K562 (cell line): ENCODE results near the gene DCLK3. TPM values are rescaled to one million over a fixed set of nuclear protein-coding genes. Genes with fewer than 3 reads are reported as not detected.

Experiments
- ATAC-seq: fragments of 200-7000 bp; cut with Tn5 transposase; 3 replicates; pipeline ENCODE4 v1.9.1; 2020; ENCODE audit warnings: moderate library complexity
- BruUV-seq: library from RNA; stranded (reverse); fragments of 400-500 nt; replicated peaks from 2 replicates; lab custom pipeline; 2021; lab: Mats Ljungman, UMichigan
- CTCF ChIA-PET: fragments of 300-600 bp; formaldehyde crosslinking; extraction: SDS; loops from one replicate; lab custom pipeline; 2021; ENCODE audit warnings: low intra/inter-chr PET ratio; lab: Yijun Ruan, JAX
- POLR2A ChIA-PET: fragments of 300-600, 350-650 bp; sonication (Branson Sonifier 250); formaldehyde crosslinking; extraction: SDS; loops from one replicate; lab custom pipeline; 2021; ENCODE audit warnings: antibody characterized with exemption, inconsistent platforms; lab: Yijun Ruan, JAX
- DNase-seq, 4 experiments: peaks; one replicate each; pipeline versions ENCODE4 v3.0.0 to v3.0.0-alpha.2; 2011 to 2018; ENCODE audit warnings: low spot score in 3 of 4, mixed read lengths in 3 of 4; ENCODE audit errors: extremely low read depth in 1 of 4
- FAIRE-seq: peaks from 2 replicates; lab custom pipeline; 2011; peaks lifted over from hg19 to GRCh38; lab: Jason Lieb, UNC
- H2AFZ ChIP-seq: 2 replicates; pipeline ENCODE4 v1.6.0; 2011; ENCODE audit warnings: low read depth, low read length, control low read depth, inconsistent platforms
- H3K27ac ChIP-seq: fragments of 200-600 bp; 3 replicates; pipeline ENCODE4 v1.8.0; 2011; ENCODE audit warnings: low read depth, mild to moderate bottlenecking, control low read depth, inconsistent platforms, low read length, moderate library complexity, mixed read lengths; ENCODE audit errors: extremely low read depth
- H3K27me3 ChIP-seq, 2 experiments: fragments of 300-600 bp in 1 of 2; 2 replicates in 1 of 2; 3 replicates in 1 of 2; pipeline versions ENCODE4 v1.6.0 to v1.8.0; 2011; ENCODE audit warnings: inconsistent platforms in 2 of 2, low read length in 2 of 2, mild to moderate bottlenecking in 1 of 2, mixed read lengths in 1 of 2, moderate library complexity in 1 of 2; ENCODE audit not compliant: control insufficient read depth in 2 of 2, insufficient read depth in 2 of 2
- H3K36me3 ChIP-seq: fragments of 300-600 bp; 3 replicates; pipeline ENCODE4 v1.8.0; 2011; ENCODE audit warnings: mild to moderate bottlenecking, low read length, inconsistent platforms; ENCODE audit not compliant: control insufficient read depth, insufficient read depth
- H3K4me1 ChIP-seq, 2 experiments: fragments of 200-600 bp in 1 of 2; replicated peaks in 1 of 2; 2 replicates in 1 of 2; 3 replicates in 1 of 2; pipeline versions ENCODE4 v1.5.1 to v1.8.0; 2011; ENCODE audit warnings: inconsistent platforms in 2 of 2, low read length in 2 of 2, mild to moderate bottlenecking in 1 of 2, mixed read lengths in 1 of 2, moderate library complexity in 1 of 2; ENCODE audit not compliant: control insufficient read depth in 2 of 2, insufficient read depth in 2 of 2
- H3K4me2 ChIP-seq: 2 replicates; pipeline ENCODE4 v1.6.1; 2011; ENCODE audit warnings: low read length, control low read depth, inconsistent platforms, mixed read lengths; ENCODE audit not compliant: insufficient read depth
- H3K4me3 ChIP-seq: fragments of 200-600 bp; sonication (generic), shearing (Covaris generic); 2 replicates; pipeline ENCODE4 v1.5.1; 2016; ENCODE audit warnings: control low read depth, inconsistent platforms
- H3K79me2 ChIP-seq: fragments of 200-600 bp; 3 replicates; pipeline ENCODE4 v1.8.0; 2011; ENCODE audit warnings: low read length, inconsistent platforms; ENCODE audit not compliant: control insufficient read depth, insufficient read depth
- H3K9ac ChIP-seq, 2 experiments: 2 replicates each; pipeline versions ENCODE4 v1.6.0 to v1.6.1; 2011; ENCODE audit warnings: low read depth in 2 of 2, low read length in 2 of 2, control low read depth in 1 of 2, inconsistent platforms in 1 of 2, mild to moderate bottlenecking in 1 of 2, mixed read lengths in 1 of 2; ENCODE audit not compliant: insufficient read depth in 1 of 2
- H3K9me1 ChIP-seq: one replicate; pipeline ENCODE4 v1.6.0; 2011; ENCODE audit warnings: inconsistent platforms, mild to moderate bottlenecking, low read length, moderate library complexity; ENCODE audit not compliant: control insufficient read depth, insufficient read depth
- H3K9me3 ChIP-seq: replicated peaks from 2 replicates; pipeline ENCODE4 v1.5.1; 2011; ENCODE audit warnings: low read depth, low read length, inconsistent platforms; ENCODE audit not compliant: control insufficient read depth, insufficient read depth
- H4K20me1 ChIP-seq: replicated peaks from 2 replicates; pipeline ENCODE4 v1.6.1; 2011; ENCODE audit warnings: low read length, inconsistent platforms, mixed read lengths; ENCODE audit not compliant: control insufficient read depth, insufficient read depth
- CBFA2T3 ChIP-seq: fragments of 450-650 bp; IDR thresholded peaks from 2 replicates; pipeline ENCODE4 v1.6.1; 2017
- CBX2 ChIP-seq: fragments of 200-600 bp; sonication (generic); IDR thresholded peaks from one replicate; pipeline ENCODE4 v1.6.1; 2012; ENCODE audit warnings: mild to moderate bottlenecking, low read length, inconsistent platforms; ENCODE audit not compliant: insufficient read depth, poor library complexity, severe bottlenecking
- ELF4 ChIP-seq: fragments of 450-650 bp; formaldehyde crosslinking; IDR thresholded peaks from 2 replicates; pipeline ENCODE4 v1.4.0; 2022; ENCODE audit warnings: missing genetic modification characterization
- GATAD2B ChIP-seq: fragments of 450-650 bp; IDR thresholded peaks from 2 replicates; pipeline ENCODE4 v1.6.1; 2017; ENCODE audit warnings: mild to moderate bottlenecking, borderline replicate concordance
- GTF2E2 ChIP-seq: fragments of 200-800 bp; sonication (Bioruptor generic); IDR thresholded peaks from 2 replicates; pipeline ENCODE4 v1.6.1; 2016; ENCODE audit warnings: missing genetic modification characterization, missing compliant biosample characterization
- KDM4B ChIP-seq, 2 experiments: fragments of 450-650 bp in 1 of 2; sonication (generic) in 1 of 2; IDR thresholded peaks; 2 replicates each; pipeline ENCODE4 v1.6.1; 2016 to 2017; ENCODE audit warnings: borderline replicate concordance in 2 of 2, antibody characterized with exemption in 1 of 2, low read depth in 1 of 2, mild to moderate bottlenecking in 1 of 2
- RBM39 ChIP-seq: fragments of 200-400 bp; formaldehyde crosslinking; optimal IDR thresholded peaks from 2 replicates; pipeline ENCODE3; 2018; ENCODE audit warnings: low read depth, low read length
- USF1 ChIP-seq: sonication (generic); formaldehyde crosslinking; IDR thresholded peaks from 2 replicates; pipeline ENCODE4 v1.9.0; 2022; ENCODE audit warnings: mild to moderate bottlenecking, missing genetic modification reagents
- VEZF1 ChIP-seq: fragments of 200-800 bp; sonication (Bioruptor generic); IDR thresholded peaks from 2 replicates; pipeline ENCODE4 v1.6.1; 2017; ENCODE audit warnings: missing genetic modification characterization, missing compliant biosample characterization
- ZC3H4 ChIP-seq: sonication (generic); formaldehyde crosslinking; IDR thresholded peaks from 2 replicates; pipeline ENCODE4 v1.9.0; 2021; ENCODE audit warnings: missing genetic modification reagents, borderline replicate concordance
- ZNF212 ChIP-seq: fragments of 450-650 bp; formaldehyde crosslinking; IDR thresholded peaks from 2 replicates; pipeline ENCODE4 v1.4.0; 2020; ENCODE audit warnings: mild to moderate bottlenecking
- in situ Hi-C: fragments of 300-500 bp; cut with MboI; formaldehyde crosslinking; loops from 4 replicates; pipeline ENCODE4 v1.15.0; 2018; ENCODE audit warnings: inconsistent platforms, mixed read lengths
- intact Hi-C: fragments of 100-400 bp; cut with micrococcal nuclease; formaldehyde crosslinking; loops from 2 replicates; pipeline ENCODE4 v1.14.2; 2022
- polyA plus RNA-seq, 8 experiments: library from polyadenylated mRNA; depleted of rRNA in 4 of 8; stranded (reverse) in 5 of 8; unstranded in 3 of 8; fragments of >200 nt; fragmentation: Nextera tagmentation in 2 of 8; fragmentation: Illumina TruSeq in 1 of 8; extraction: Ambion mirVana in 2 of 8; extraction: Trizol in 1 of 8; gene quantifications; 2 replicates each; pipeline versions ENCODE4 v1.2.1 to v1.2.3, GENCODE V29; 2011 to 2014; ENCODE audit warnings: inconsistent platforms in 1 of 8, missing spikeins in 1 of 8
- total RNA-seq, 7 experiments: library from RNA; depleted of rRNA in 6 of 7; stranded (reverse); fragments of >200 nt in 6 of 7; fragmentation: Illumina TruSeq in 2 of 7; extraction: Trizol in 2 of 7; gene quantifications; 2 replicates each; pipeline versions ENCODE4 v1.2.1 to v1.2.3, GENCODE V29; 2011 to 2021; ENCODE audit warnings: low replicate concordance in 1 of 7
- TF ChIP-seq, protein P1 (sequence below), 2 experiments: IDR thresholded peaks; 2 replicates each; pipeline ENCODE4 v1.6.1; 2012; ENCODE audit warnings: improper control_type of control experiment in 2 of 2, low read depth in 2 of 2, low read length in 2 of 2, borderline replicate concordance in 1 of 2
- TF ChIP-seq, protein P2 (sequence below): fragments of 450-650 bp; IDR thresholded peaks from 2 replicates; pipeline ENCODE4 v1.6.1; 2017; ENCODE audit warnings: mild to moderate bottlenecking, moderate library complexity

DCLK3 gene
- total and polyA plus RNA-seq, 9 of the 15 experiments (the other 6 are each of a cell fraction or from before 2014, with no cell fraction given), result not detected

- H3K4me1 ChIP-seq, result no peaks in the 10 kb centered on the region
- TF ChIP-seq GATAD2B, result no peak
- TF ChIP-seq KDM4B (IDR thresholded peaks at IDR 0.05; ENCODE audit: borderline replicate concordance in 2 of 2, low read depth in 1 of 2), result no peak
- no peak for TF ChIP-seq CBFA2T3
- TF ChIP-seq RBM39, result no peak
- no peak for TF ChIP-seq ZC3H4 (CRISPR knock-in tag)
- TF ChIP-seq, protein P1, sequence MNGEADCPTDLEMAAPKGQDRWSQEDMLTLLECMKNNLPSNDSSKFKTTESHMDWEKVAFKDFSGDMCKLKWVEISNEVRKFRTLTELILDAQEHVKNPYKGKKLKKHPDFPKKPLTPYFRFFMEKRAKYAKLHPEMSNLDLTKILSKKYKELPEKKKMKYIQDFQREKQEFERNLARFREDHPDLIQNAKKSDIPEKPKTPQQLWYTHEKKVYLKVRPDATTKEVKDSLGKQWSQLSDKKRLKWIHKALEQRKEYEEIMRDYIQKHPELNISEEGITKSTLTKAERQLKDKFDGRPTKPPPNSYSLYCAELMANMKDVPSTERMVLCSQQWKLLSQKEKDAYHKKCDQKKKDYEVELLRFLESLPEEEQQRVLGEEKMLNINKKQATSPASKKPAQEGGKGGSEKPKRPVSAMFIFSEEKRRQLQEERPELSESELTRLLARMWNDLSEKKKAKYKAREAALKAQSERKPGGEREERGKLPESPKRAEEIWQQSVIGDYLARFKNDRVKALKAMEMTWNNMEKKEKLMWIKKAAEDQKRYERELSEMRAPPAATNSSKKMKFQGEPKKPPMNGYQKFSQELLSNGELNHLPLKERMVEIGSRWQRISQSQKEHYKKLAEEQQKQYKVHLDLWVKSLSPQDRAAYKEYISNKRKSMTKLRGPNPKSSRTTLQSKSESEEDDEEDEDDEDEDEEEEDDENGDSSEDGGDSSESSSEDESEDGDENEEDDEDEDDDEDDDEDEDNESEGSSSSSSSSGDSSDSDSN (IDR thresholded peaks at IDR 0.05; ENCODE audit: borderline replicate concordance in 1 of 2, low read depth in 2 of 2, low read length in 2 of 2), result no peak
- TF ChIP-seq VEZF1 (CRISPR knock-in tag), result no peak
- TF ChIP-seq USF1 (CRISPR knock-in tag), result no peak
- no peak for TF ChIP-seq ZNF212
- no peak for TF ChIP-seq ELF4 (CRISPR knock-in tag)
- TF ChIP-seq GTF2E2 (tag), result no peak
- TF ChIP-seq CBX2, result no peak
- TF ChIP-seq, protein P2, sequence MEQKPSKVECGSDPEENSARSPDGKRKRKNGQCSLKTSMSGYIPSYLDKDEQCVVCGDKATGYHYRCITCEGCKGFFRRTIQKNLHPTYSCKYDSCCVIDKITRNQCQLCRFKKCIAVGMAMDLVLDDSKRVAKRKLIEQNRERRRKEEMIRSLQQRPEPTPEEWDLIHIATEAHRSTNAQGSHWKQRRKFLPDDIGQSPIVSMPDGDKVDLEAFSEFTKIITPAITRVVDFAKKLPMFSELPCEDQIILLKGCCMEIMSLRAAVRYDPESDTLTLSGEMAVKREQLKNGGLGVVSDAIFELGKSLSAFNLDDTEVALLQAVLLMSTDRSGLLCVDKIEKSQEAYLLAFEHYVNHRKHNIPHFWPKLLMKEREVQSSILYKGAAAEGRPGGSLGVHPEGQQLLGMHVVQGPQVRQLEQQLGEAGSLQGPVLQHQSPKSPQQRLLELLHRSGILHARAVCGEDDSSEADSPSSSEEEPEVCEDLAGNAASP, result no peak
- BruUV-seq, result no TSS peak
- in situ Hi-C loops, result no loop called here
- no peak overlapping the region for H2AFZ ChIP-seq
- ATAC-seq (no peak), DNase-seq (no peak), FAIRE-seq (no peak)
- no peaks in the 10 kb centered on the region for H3K9me1 ChIP-seq
- no peak overlapping the region for H3K9ac ChIP-seq
- no peaks in the 10 kb centered on the region for H3K9me3 ChIP-seq
- intact Hi-C loops, result no loop called here
- ChIA-PET POLR2A (interaction anchor here (0.6 to 1.2 kb wide), 2 partner anchors 10 to 438 kb away, joined by 3 to 4 read pairs; no protein-coding TSS in a partner anchor), CTCF (no interaction called here)
- no peak overlapping the region for H3K27ac ChIP-seq
- H3K36me3 ChIP-seq, result no peaks in the 10 kb centered on the region
- H3K4me3 ChIP-seq, result no peak overlapping the region
- no peaks in the 10 kb centered on the region for H4K20me1 ChIP-seq
- no peak overlapping the region for H3K4me2 ChIP-seq
- no peaks in the 10 kb centered on the region for H3K79me2 ChIP-seq
- no peaks in the 10 kb centered on the region for H3K27me3 ChIP-seq
Measured at GRCh38 chr3:36771931-36772330, 7.6 kb upstream of the DCLK3 start.
